A549 treated with RU486 at 1 μM for 4 hours (cell line): ENCODE results near the gene HS2ST1. TPM values are rescaled to one million over a fixed set of nuclear protein-coding genes. Genes with fewer than 3 reads are reported as not detected.

ENCODE experiments used
- total RNA-seq: library from RNA; stranded (reverse); fragments of 200-300 nt; extraction: Qiagen RNA extraction; gene quantifications from 5 replicates; pipeline ENCODE4 v1.2.3, GENCODE V29; 2022; ENCODE audit warnings: low read depth

Gene HS2ST1
- total RNA-seq: 5.5 to 12.8 TPM (median 12.1 TPM) in 5 replicates

GRCh38 chr1:86914601-86914997 lies at the start of gene HS2ST1:
TSS of gene HS2ST1 (plus strand) at chr1:86914635.

GRCh38 chr1:86913896-86914600 lies 387 bp upstream of the HS2ST1 start, which contains the start of gene SELENOF:
TSS of gene SELENOF (minus strand) at chr1:86914126. CDS start at chr1:86914111, 15 bp downstream.

Other genes with a start within 250 kb of the HS2ST1 start
- gene SH3GLB1, start 210.1 kb upstream of the HS2ST1 start, total RNA-seq: 31.6 to 35.6 TPM (median 34.7 TPM) in 5 replicates
- 119 to 182 TPM (median 162 TPM) in 5 replicates for gene SELENOF, start 509 bp upstream of the HS2ST1 start, total RNA-seq